HEK293 (cell line): ENCODE data around the gene LDB2.

Experiments used
- CTCF ChIA-PET: fragments of 350-600 bp; formaldehyde crosslinking; extraction: SDS; loops from one replicate; lab custom pipeline; 2021; ENCODE audit warnings: antibody characterized with exemption; lab: Yijun Ruan, JAX
- POLR2A ChIA-PET: fragments of 300-600 bp; formaldehyde crosslinking; extraction: SDS; loops from one replicate; lab custom pipeline; 2020; ENCODE audit warnings: antibody characterized with exemption, inconsistent platforms; lab: Yijun Ruan, JAX
- H3K27ac ChIP-seq: fragments of 200-500 bp; sonication (Bioruptor generic); 2 replicates; pipeline ENCODE4 v1.5.1; 2014; ENCODE audit warnings: low read depth, low read length, control low read depth, inconsistent platforms; ENCODE audit errors: extremely low read depth
- H3K36me3 ChIP-seq, 2 experiments: fragments of 200-500 bp in 1 of 2; sonication (Bioruptor generic) in 1 of 2; 1 replicate in 1 of 2; 2 replicates in 1 of 2; pipeline ENCODE4 v1.5.1; 2014 to 2017; ENCODE audit warnings: inconsistent platforms in 2 of 2, low read length in 2 of 2; ENCODE audit not compliant: control insufficient read depth in 2 of 2, insufficient read depth in 1 of 2
- H3K4me1 ChIP-seq: fragments of 200-500 bp; sonication (Bioruptor generic); 2 replicates; pipeline ENCODE4 v1.5.1; 2014; ENCODE audit warnings: mild to moderate bottlenecking, low read length, inconsistent platforms; ENCODE audit not compliant: control insufficient read depth, insufficient read depth
- H3K4me3 ChIP-seq: 2 replicates; pipeline ENCODE4 v1.5.1; 2011; ENCODE audit warnings: low read depth, mild to moderate bottlenecking, control low read depth, low read length, moderate library complexity
- H3K9me3 ChIP-seq: fragments of 200-500 bp; sonication (Bioruptor generic); 2 replicates; pipeline ENCODE4 v1.5.1; 2014; ENCODE audit warnings: low read depth, low read length, inconsistent platforms; ENCODE audit not compliant: control insufficient read depth, insufficient read depth
- GLIS2 ChIP-seq: fragments of 450-650 bp; formaldehyde crosslinking; IDR thresholded peaks from 2 replicates; pipeline ENCODE4 v1.5.1; 2016; ENCODE audit warnings: missing biosample characterization, missing genetic modification characterization
- KLF16 ChIP-seq: fragments of 450-650 bp; formaldehyde crosslinking; IDR thresholded peaks from 2 replicates; pipeline ENCODE4 v1.5.1; 2017; ENCODE audit warnings: missing biosample characterization, missing genetic modification characterization
- KLF8 ChIP-seq: fragments of 450-650 bp; formaldehyde crosslinking; IDR thresholded peaks from 2 replicates; pipeline ENCODE4 v1.5.1; 2016; ENCODE audit warnings: missing biosample characterization, missing genetic modification characterization
- SALL2 ChIP-seq: fragments of 450-650 bp; formaldehyde crosslinking; IDR thresholded peaks from 2 replicates; pipeline ENCODE4 v1.5.0; 2017; ENCODE audit warnings: missing biosample characterization, mild to moderate bottlenecking, missing genetic modification characterization, borderline replicate concordance
- ZNF121 ChIP-seq: fragments of 450-650 bp; formaldehyde crosslinking; IDR thresholded peaks from 2 replicates; pipeline ENCODE4 v1.5.1; 2016; ENCODE audit warnings: missing biosample characterization, missing genetic modification characterization
- ZNF138 ChIP-seq: fragments of 450-650 bp; formaldehyde crosslinking; IDR thresholded peaks from 2 replicates; pipeline ENCODE4 v1.5.1; 2016; ENCODE audit warnings: missing biosample characterization, missing genetic modification characterization, borderline replicate concordance
- ZNF16 ChIP-seq: fragments of 450-650 bp; formaldehyde crosslinking; IDR thresholded peaks from 2 replicates; pipeline ENCODE4 v1.5.1; 2016; ENCODE audit warnings: low read depth, missing biosample characterization, missing genetic modification characterization
- ZNF248 ChIP-seq: fragments of 450-650 bp; formaldehyde crosslinking; IDR thresholded peaks from 2 replicates; pipeline ENCODE4 v1.5.1; 2017; ENCODE audit warnings: missing biosample characterization, missing genetic modification characterization
- ZNF302 ChIP-seq: fragments of 450-650 bp; formaldehyde crosslinking; IDR thresholded peaks from 2 replicates; pipeline ENCODE4 v1.5.1; 2016; ENCODE audit warnings: missing biosample characterization, missing genetic modification characterization, low read depth
- ZNF324 ChIP-seq: fragments of 450-650 bp; formaldehyde crosslinking; IDR thresholded peaks from 2 replicates; pipeline ENCODE4 v1.5.1; 2016; ENCODE audit warnings: missing biosample characterization, missing genetic modification characterization
- ZNF37A ChIP-seq: fragments of 450-650 bp; IDR thresholded peaks from 2 replicates; pipeline ENCODE4 v1.5.1; 2018; ENCODE audit warnings: missing biosample characterization, missing genetic modification characterization
- ZNF391 ChIP-seq: fragments of 450-650 bp; formaldehyde crosslinking; IDR thresholded peaks from 2 replicates; pipeline ENCODE4 v1.5.1; 2016; ENCODE audit warnings: low read depth, missing biosample characterization, missing genetic modification characterization, borderline replicate concordance
- ZNF501 ChIP-seq: fragments of 450-650 bp; formaldehyde crosslinking; IDR thresholded peaks from 2 replicates; pipeline ENCODE4 v1.5.1; 2016; ENCODE audit warnings: missing biosample characterization, missing genetic modification characterization
- ZNF561 ChIP-seq: fragments of 450-650 bp; IDR thresholded peaks from 2 replicates; pipeline ENCODE4 v1.5.1; 2018; ENCODE audit warnings: missing biosample characterization, missing genetic modification characterization, borderline replicate concordance
- ZNF621 ChIP-seq: fragments of 450-650 bp; formaldehyde crosslinking; IDR thresholded peaks from 2 replicates; pipeline ENCODE4 v1.5.1; 2017; ENCODE audit warnings: missing biosample characterization, missing genetic modification characterization
- ZNF645 ChIP-seq: fragments of 450-650 bp; formaldehyde crosslinking; IDR thresholded peaks from 2 replicates; pipeline ENCODE4; 2016; ENCODE audit warnings: missing biosample characterization, missing genetic modification characterization
- ZNF76 ChIP-seq: fragments of 450-650 bp; formaldehyde crosslinking; IDR thresholded peaks from 2 replicates; pipeline ENCODE4; 2016; ENCODE audit warnings: low read depth, missing biosample characterization, missing genetic modification characterization, borderline replicate concordance
- ZNF791 ChIP-seq: fragments of 450-650 bp; formaldehyde crosslinking; IDR thresholded peaks from 2 replicates; pipeline ENCODE4 v1.5.1; 2016; ENCODE audit warnings: missing biosample characterization, missing genetic modification characterization
- ZNF830 ChIP-seq: fragments of 450-650 bp; IDR thresholded peaks from 2 replicates; pipeline ENCODE4 v1.5.0; 2018; ENCODE audit warnings: missing biosample characterization, missing genetic modification characterization, low read depth, mild to moderate bottlenecking, moderate library complexity
- ZNF837 ChIP-seq: fragments of 450-650 bp; formaldehyde crosslinking; IDR thresholded peaks from 2 replicates; pipeline ENCODE4 v1.5.1; 2016; ENCODE audit warnings: missing biosample characterization, missing genetic modification characterization
- TF ChIP-seq, protein P1 (sequence below): fragments of 450-650 bp; formaldehyde crosslinking; IDR thresholded peaks from 2 replicates; pipeline ENCODE4 v1.5.1; 2016; ENCODE audit warnings: missing biosample characterization, missing genetic modification characterization
- TF ChIP-seq, protein P2 (sequence below): fragments of 450-650 bp; formaldehyde crosslinking; IDR thresholded peaks from 2 replicates; pipeline ENCODE4 v1.5.1; 2017; ENCODE audit warnings: missing biosample characterization, mild to moderate bottlenecking, missing genetic modification characterization, moderate library complexity

The LDB2 gene

GRCh38 chr4:16767861-16768260 lies 130.6 kb downstream of the LDB2 start:
- Histone ChIP-seq H3K27ac (no peak overlapping the region), H3K4me3 (no peak overlapping the region), H3K9me3 (no peaks in the 10 kb centered on the region), H3K4me1 (no peaks in the 10 kb centered on the region)
- ChIA-PET CTCF (no interaction called here), POLR2A (no interaction called here)
- TF ChIP-seq ZNF645 (tag by site-specific recombination) = no peak
- no peak for TF ChIP-seq ZNF76 (tag by site-specific recombination)
- no peak for TF ChIP-seq ZNF837 (tag by site-specific recombination)
- no peak for TF ChIP-seq ZNF248 (tag by site-specific recombination)
- TF ChIP-seq ZNF37A (tag by site-specific recombination) = no peak
- TF ChIP-seq GLIS2 (tag by site-specific recombination) = no peak
- TF ChIP-seq, all 188 proteins: peak for 0
- no peaks in the 10 kb centered on the region for H3K36me3 ChIP-seq

GRCh38 chr4:16767251-16767650 lies 131.2 kb downstream of the LDB2 start:
- Histone ChIP-seq H3K4me3 (no peak overlapping the region), H3K4me1 (no peaks in the 10 kb centered on the region), H3K9me3 (no peaks in the 10 kb centered on the region), H3K27ac (no peak overlapping the region), H3K36me3 (no peaks in the 10 kb centered on the region)
- CTCF ChIA-PET = no interaction called here
- TF ChIP-seq SALL2 (tag by site-specific recombination) (no peak), KLF16 (no peak), ZNF138 (tag by site-specific recombination) (no peak), ZNF391 (tag by site-specific recombination) (no peak), ZNF302 (tag by site-specific recombination) (no peak), ZNF561 (tag by site-specific recombination) (no peak), ZNF830 (no peak), GLIS2 (tag by site-specific recombination) (no peak), ZNF121 (tag by site-specific recombination) (no peak), ZNF324 (tag by site-specific recombination) (no peak), ZNF501 (tag by site-specific recombination) (no peak), ZNF791 (tag by site-specific recombination) (no peak), KLF8 (no peak), ZNF621 (tag by site-specific recombination) (no peak), ZNF16 (tag by site-specific recombination) (no peak)
- TF ChIP-seq, protein P1, sequence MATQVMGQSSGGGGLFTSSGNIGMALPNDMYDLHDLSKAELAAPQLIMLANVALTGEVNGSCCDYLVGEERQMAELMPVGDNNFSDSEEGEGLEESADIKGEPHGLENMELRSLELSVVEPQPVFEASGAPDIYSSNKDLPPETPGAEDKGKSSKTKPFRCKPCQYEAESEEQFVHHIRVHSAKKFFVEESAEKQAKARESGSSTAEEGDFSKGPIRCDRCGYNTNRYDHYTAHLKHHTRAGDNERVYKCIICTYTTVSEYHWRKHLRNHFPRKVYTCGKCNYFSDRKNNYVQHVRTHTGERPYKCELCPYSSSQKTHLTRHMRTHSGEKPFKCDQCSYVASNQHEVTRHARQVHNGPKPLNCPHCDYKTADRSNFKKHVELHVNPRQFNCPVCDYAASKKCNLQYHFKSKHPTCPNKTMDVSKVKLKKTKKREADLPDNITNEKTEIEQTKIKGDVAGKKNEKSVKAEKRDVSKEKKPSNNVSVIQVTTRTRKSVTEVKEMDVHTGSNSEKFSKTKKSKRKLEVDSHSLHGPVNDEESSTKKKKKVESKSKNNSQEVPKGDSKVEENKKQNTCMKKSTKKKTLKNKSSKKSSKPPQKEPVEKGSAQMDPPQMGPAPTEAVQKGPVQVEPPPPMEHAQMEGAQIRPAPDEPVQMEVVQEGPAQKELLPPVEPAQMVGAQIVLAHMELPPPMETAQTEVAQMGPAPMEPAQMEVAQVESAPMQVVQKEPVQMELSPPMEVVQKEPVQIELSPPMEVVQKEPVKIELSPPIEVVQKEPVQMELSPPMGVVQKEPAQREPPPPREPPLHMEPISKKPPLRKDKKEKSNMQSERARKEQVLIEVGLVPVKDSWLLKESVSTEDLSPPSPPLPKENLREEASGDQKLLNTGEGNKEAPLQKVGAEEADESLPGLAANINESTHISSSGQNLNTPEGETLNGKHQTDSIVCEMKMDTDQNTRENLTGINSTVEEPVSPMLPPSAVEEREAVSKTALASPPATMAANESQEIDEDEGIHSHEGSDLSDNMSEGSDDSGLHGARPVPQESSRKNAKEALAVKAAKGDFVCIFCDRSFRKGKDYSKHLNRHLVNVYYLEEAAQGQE = no peak
- TF ChIP-seq, protein P2, sequence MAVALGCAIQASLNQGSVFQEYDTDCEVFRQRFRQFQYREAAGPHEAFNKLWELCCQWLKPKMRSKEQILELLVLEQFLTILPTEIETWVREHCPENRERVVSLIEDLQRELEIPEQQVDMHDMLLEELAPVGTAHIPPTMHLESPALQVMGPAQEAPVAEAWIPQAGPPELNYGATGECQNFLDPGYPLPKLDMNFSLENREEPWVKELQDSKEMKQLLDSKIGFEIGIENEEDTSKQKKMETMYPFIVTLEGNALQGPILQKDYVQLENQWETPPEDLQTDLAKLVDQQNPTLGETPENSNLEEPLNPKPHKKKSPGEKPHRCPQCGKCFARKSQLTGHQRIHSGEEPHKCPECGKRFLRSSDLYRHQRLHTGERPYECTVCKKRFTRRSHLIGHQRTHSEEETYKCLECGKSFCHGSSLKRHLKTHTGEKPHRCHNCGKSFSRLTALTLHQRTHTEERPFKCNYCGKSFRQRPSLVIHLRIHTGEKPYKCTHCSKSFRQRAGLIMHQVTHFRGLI (tag by site-specific recombination) = no peak
- POLR2A ChIA-PET = no interaction called here
